Activated T-cell treated with anti-CD3 and anti-CD28 coated beads, Interleukin-2, amount 50 U/mL, for 48 hours (primary cell): ENCODE data around the gene ACTN4.

Source experiments
- DNase-seq, 2 experiments: peaks; one replicate each; pipeline ENCODE4 v3.0.0-alpha.2; 2020

The ACTN4 gene

GRCh38 chr19:38662537-38663155 lies 15.2 kb downstream of the ACTN4 start:
- no peak for DNase-seq

- no peak for DNase-seq
Measured at GRCh38 chr19:38663156-38663651, 15.8 kb downstream of the ACTN4 start.

- DNase-seq: no peak
Measured at GRCh38 chr19:38663957-38664502, 16.6 kb downstream of the ACTN4 start.

- DNase-seq: no peak
Measured at GRCh38 chr19:38664503-38665211, 17.2 kb downstream of the ACTN4 start.

DNA sequence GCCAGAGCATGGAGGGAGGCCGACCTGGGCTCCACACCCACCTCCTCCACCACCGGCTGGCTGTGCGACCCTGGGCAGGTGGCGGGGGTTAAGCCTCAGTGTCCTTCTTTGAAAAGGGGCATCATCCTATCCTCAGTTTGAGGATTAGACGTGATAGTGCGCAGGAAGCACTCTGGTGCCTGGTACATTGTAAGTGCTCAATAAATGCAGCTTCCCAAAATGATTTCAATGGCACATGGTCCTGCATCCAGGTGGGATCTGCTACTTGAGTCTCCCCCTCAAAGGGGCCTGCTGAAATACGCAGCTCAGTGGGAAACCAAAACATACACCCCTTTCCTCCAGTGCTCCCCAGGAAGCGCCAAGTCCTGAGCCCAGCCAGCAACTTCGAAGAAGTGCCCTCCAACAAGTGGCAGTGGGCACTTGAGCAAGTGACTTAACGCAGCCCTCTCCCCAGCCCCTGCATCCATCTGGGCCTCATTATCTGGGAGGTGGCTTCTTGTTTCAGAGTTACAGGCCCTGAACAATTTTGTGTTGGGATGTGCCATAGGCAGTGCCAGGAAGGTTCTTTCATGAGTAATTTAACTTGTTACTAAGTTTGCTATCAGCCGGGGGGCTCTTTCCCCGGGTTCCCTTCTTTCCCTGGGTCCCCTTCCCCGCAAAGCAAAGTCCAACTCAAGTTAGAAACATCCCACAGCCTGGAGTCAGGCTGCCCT lies 17.9 kb downstream of the ACTN4 start:
- no peak for DNase-seq

DNA sequence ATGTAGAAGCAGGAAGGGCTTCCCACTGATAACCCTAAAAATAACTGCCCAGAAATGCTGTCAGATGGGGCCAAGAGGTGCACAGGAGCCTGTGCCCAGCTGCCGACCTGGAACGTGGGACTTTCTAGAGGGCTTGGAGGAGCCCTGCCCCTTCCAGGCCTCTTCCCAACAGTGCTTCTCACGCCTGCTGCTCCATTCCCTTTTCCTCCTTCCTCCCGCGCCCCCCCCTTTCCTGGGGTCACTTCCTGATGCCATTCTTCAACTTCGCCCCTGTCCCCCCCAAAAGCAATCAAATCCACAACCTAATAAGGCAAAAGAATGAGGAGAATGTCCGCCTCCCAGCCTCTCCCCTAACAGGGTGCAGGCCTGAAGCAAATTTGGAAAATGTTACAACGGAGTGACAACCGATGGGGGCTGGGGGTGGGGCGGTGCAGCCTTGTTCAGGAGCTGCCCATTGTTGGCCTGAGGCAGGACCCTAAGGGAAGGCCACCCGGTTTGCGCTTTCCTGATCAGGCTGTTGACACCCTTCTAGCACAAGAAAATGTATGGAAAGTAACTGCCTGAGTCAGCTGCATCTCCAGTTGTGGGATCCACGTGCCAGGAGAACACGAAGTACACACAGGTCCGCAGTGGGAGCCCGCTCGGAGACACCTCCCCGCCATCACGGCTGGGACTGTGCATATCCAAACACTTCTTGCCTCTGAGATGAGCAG lies 18.7 kb downstream of the ACTN4 start:
- no peak for DNase-seq

DNA sequence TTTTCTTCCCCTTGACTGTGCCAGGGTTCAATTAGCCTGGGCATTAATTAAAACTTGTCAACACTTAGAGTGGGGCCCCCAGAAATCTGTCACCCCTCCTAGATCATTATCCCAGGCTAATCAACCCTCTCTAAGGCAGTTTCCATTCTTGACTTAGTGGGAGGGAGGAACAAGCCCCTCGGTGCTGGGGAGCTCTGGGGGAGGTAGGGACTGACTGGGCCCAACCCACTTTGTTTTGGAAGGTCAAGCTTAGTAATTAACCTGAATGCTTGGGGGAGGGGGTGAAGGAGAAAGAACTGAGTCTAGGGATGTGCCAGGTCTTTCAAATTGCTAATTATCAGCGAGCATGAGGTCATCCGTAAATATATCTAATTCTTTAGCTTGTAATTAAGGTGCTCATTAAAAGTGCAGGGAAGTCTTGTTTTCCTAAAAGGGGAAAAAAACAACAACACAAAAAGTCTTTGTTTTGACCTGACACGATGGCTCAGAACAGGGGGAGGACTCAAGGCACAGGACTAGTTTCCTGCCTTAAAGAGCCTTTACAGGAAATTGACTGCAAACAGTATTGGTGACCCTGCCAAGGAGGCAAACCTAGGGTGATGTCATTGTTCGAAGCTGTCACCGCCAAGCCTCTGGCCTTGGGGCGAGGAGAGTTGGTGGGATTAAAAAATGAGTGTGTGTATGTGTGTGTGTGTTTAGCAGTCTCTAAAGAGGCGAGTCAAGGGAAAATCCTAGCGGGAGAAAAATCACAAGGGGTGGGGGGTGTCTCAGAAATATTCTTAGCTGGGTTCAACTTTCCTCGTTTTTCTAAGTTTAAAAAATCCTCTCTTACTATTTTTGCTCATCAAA lies 19.4 kb downstream of the ACTN4 start:
- DNase-seq: peak; percentile 39

DNA sequence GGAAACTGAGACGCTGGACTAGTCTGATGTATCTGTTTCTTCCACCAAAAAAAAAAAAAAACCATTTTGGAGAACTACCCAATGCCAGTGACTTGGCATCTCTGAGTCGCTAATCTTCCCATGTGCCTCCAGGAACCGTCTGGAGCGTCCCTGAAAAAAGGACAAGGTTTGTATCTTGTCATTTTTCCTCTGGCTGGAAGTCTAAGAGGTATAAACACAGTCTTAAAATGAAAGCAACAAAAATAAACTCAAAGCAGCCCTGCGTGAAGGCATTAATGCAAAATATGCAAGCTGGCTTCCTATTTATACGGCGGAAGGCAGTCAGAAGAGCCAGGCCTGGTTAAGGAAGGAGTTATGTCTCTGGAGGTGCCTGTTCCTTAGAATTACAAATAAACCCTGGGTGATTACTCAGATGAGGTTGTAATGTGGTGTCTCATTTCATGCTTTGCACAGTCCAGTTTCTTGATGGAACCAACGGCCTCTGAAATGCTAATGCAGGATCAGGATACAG lies 20.3 kb downstream of the ACTN4 start:
- no peak for DNase-seq

GRCh38 chr19:38669552-38669951 lies 22.1 kb downstream of the ACTN4 start:
- DNase-seq: no peak

DNA sequence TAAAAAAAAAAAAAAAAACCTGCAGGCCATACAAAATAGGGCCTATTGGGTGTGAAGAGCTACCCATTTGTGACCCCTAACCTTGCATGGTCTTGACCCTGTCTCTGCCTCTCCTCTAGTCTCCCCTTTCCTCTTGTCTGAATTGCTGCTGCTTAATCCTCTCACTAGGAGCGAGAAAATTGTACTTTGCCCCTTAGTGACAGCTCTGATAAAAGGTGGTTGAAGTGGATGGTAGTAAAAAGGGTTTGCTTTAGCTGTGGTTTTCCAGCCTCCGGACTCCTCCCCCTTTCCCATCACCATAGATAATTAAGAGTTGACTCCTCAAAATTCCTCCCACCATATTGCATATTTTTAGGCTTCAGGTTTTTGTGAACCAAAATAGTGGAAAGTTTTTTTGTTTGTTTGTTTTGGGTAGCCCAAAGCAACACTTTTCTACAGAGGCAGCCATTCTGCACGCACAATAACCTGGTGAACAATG lies 23.5 kb downstream of the ACTN4 start:
- no peak for DNase-seq

DNA sequence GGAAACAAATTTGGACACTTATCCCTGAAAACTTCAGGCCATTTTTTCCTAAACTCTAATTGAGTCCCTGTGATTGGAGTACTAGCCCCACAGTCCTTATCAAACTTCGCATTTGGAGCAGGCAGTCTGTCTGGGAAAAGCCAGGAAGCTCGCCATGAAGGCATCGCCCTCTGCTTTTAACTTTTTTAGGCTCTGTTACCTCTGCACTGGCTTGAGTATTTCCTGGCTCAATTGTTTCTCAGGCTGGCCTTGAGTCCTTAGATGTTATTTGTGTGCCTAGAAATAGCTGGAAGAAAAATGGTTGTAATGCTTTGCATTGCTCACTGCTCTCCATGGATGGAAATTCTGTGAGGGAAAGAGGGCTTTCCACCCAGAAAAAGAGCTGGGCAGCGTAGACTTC lies 24.2 kb downstream of the ACTN4 start:
- DNase-seq: no peak

- no peak for DNase-seq
Measured at GRCh38 chr19:38673030-38673429, 25.6 kb downstream of the ACTN4 start.

DNA sequence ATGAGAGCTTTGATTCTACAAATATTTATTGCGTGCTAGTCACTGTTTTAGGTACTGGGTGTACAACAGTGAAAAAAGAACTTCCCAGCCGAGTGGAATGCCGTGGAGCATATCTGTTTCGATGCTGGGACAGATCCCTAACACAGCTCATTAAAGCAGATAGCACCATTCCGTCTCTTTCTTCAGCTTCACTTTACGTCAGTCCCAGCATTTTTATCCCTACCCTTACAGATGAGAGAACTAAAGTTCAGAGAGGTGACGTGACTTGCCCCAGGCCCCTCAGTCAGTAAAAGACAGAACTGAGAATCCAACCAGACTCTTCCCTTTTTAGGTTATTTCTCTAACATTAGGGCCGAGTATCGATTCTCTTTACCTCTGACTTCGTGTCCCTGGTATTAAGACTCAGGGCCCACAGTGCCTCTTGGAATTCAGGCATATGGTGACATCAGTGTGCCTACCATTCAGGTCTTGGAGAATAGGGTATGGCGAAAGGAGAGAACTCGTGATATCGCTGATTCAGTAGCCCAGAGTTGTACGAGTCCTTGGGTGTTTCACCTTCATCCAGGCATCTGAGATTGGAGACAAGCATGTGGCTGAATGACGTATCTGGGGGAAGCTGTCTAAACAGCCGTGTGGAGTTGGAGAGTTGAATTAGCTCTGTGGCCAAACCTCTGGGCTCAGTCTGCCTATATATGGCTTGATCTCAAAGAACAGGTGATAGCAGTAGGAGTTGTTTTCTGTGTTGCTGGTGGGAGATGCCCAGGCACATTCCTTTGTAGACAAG lies 27.1 kb downstream of the ACTN4 start:
- DNase-seq: no peak

- DNase-seq: peak in 1 of 2 experiments; percentile 26
Measured at GRCh38 chr19:38675611-38676010, 28.2 kb downstream of the ACTN4 start.

- no peak for DNase-seq
Measured at GRCh38 chr19:38676023-38676877, 28.8 kb downstream of the ACTN4 start.

GRCh38 chr19:38676878-38677646 lies 29.6 kb downstream of the ACTN4 start:
- DNase-seq: no peak

- no peak for DNase-seq
Measured at GRCh38 chr19:38678217-38678890, 30.9 kb downstream of the ACTN4 start.

GRCh38 chr19:38678891-38679494 lies 31.5 kb downstream of the ACTN4 start:
- DNase-seq: no peak
